Pulmonary artery endothelial cell (primary cell): Measurements from ENCODE around the gene NFYC. TPM values are rescaled to one million over a fixed set of nuclear protein-coding genes. Genes with fewer than 3 reads are reported as not detected.

ENCODE experiments used
- DNase-seq: peaks from one replicate; pipeline ENCODE4 v3.0.0-alpha.2; 2011; ENCODE audit warnings: low read depth, low spot score
- total RNA-seq: library from RNA; depleted of rRNA; stranded (reverse); fragments of >200 nt; gene quantifications from 2 replicates; pipeline ENCODE4 v1.2.3, GENCODE V29; 2014

NFYC gene
- total RNA-seq, 1 donor from 2014 or later, result 15.0 TPM

- no peak for DNase-seq
Observed at GRCh38 chr1:40758578-40759343, 67.3 kb downstream of the NFYC start.

- no peak for DNase-seq
Observed at GRCh38 chr1:40760984-40761383, 69.5 kb downstream of the NFYC start.

- no peak for DNase-seq
Observed at GRCh38 chr1:40762144-40762923, 70.8 kb downstream of the NFYC start.

GRCh38 chr1:40763742-40764532 is 72.4 kb downstream of the NFYC start:
- no peak for DNase-seq

GRCh38 chr1:40764981-40765380 is 73.5 kb downstream of the NFYC start:
- DNase-seq, result no peak

GRCh38 chr1:40766017-40766416 is 74.5 kb downstream of the NFYC start:
- DNase-seq, result no peak

- DNase-seq, result no peak
Observed at GRCh38 chr1:40766560-40766959, 75.1 kb downstream of the NFYC start.

GRCh38 chr1:40768146-40768990 is 76.9 kb downstream of the NFYC start:
- DNase-seq, result no peak

GRCh38 chr1:40769815-40770214 is 78.3 kb downstream of the NFYC start:
- no peak for DNase-seq

GRCh38 chr1:40770296-40771070 is 79.0 kb downstream of the NFYC start:
- DNase-seq, result no peak

- DNase-seq, result no peak
Observed at GRCh38 chr1:40772146-40772955, 80.8 kb downstream of the NFYC start.

- DNase-seq, result no peak
Observed at GRCh38 chr1:40773748-40774265, 82.3 kb downstream of the NFYC start.

GRCh38 chr1:40774266-40774998 is 82.9 kb downstream of the NFYC start:
- no peak for DNase-seq

GRCh38 chr1:40776236-40777072 is 85.0 kb downstream of the NFYC start:
- DNase-seq, result no peak

- no peak for DNase-seq
Observed at GRCh38 chr1:40777224-40777970, 85.9 kb downstream of the NFYC start.

- DNase-seq, result no peak
Observed at GRCh38 chr1:40780678-40781607, 89.4 kb downstream of the NFYC start.
